PC-9 (cell line): ENCODE results near the gene RNF186. TPM values are rescaled to one million over a fixed set of nuclear protein-coding genes. Genes with fewer than 3 reads are reported as not detected.

Experiments
- BruUV-seq: library from RNA; stranded (reverse); fragments of 400-500 nt; replicated peaks from 2 replicates; lab custom pipeline; 2021; lab: Mats Ljungman, UMichigan
- CTCF ChIA-PET: fragments of 300-600 bp; sonication (Branson Sonifier 250); formaldehyde crosslinking; loops from one replicate; lab custom pipeline; 2022; ENCODE audit warnings: antibody characterized with exemption; lab: Charles Lee
- POLR2A ChIA-PET: fragments of 300-600 bp; sonication (Branson Sonifier 250); formaldehyde crosslinking; loops from one replicate; lab custom pipeline; 2022; ENCODE audit warnings: antibody characterized with exemption; ENCODE audit not compliant: unreplicated experiment; lab: Charles Lee
- DNase-seq, 2 experiments: peaks; one replicate each; pipeline versions ENCODE4 v3.0.0 to v3.0.0-alpha.2; 2015 to 2022; ENCODE audit warnings: mixed read lengths in 1 of 2
- H2AFZ ChIP-seq: fragments of 200-600 bp; sonication (generic); 2 replicates; pipeline ENCODE4 v1.8.1; 2017; ENCODE audit warnings: antibody characterized with exemption
- H3F3A ChIP-seq: fragments of 200-600 bp; sonication (generic); 2 replicates; pipeline ENCODE4 v1.8.1; 2017; ENCODE audit warnings: antibody characterized with exemption, mild to moderate bottlenecking, low read depth; ENCODE audit not compliant: insufficient read depth
- H3K27ac ChIP-seq: fragments of 200-600 bp; sonication (generic); 2 replicates; pipeline ENCODE4 v1.6.1; 2016; ENCODE audit warnings: mixed run types
- H3K27me3 ChIP-seq: fragments of 200-600 bp; sonication (generic); 2 replicates; pipeline ENCODE4 v1.6.1; 2016; ENCODE audit warnings: low read depth, mixed run types; ENCODE audit not compliant: insufficient read depth
- H3K36me3 ChIP-seq: fragments of 200-600 bp; sonication (generic); 2 replicates; pipeline ENCODE4 v1.6.1; 2016; ENCODE audit warnings: low read depth, mixed run types
- H3K4me1 ChIP-seq: fragments of 200-600 bp; sonication (generic); replicated peaks from 2 replicates; pipeline ENCODE4 v1.6.1; 2016; ENCODE audit warnings: mixed run types; ENCODE audit not compliant: insufficient read depth
- H3K4me2 ChIP-seq: fragments of 200-600 bp; sonication (generic); 2 replicates; pipeline ENCODE4 v1.6.1; 2017; ENCODE audit warnings: mixed run types
- H3K4me3 ChIP-seq: fragments of 200-600 bp; sonication (generic); 2 replicates; pipeline ENCODE4 v1.6.1; 2016; ENCODE audit warnings: mixed run types
- H3K79me2 ChIP-seq: fragments of 200-600 bp; sonication (generic); 2 replicates; pipeline ENCODE4 v1.6.1; 2017; ENCODE audit warnings: low read depth, mixed run types
- H3K9me2 ChIP-seq: fragments of 200-600 bp; sonication (generic); 2 replicates; pipeline ENCODE4 v1.8.1; 2017; ENCODE audit warnings: mild to moderate bottlenecking; ENCODE audit not compliant: insufficient read depth
- H3K9me3 ChIP-seq: fragments of 200-600 bp; sonication (generic); 2 replicates; pipeline ENCODE4 v1.8.1; 2016; ENCODE audit warnings: low read depth; ENCODE audit not compliant: insufficient read depth
- H4K20me1 ChIP-seq: fragments of 200-600 bp; sonication (generic); 2 replicates; pipeline ENCODE4 v1.8.1; 2017; ENCODE audit not compliant: insufficient read depth
- EZH2 ChIP-seq: fragments of 200-600 bp; sonication (generic); IDR thresholded peaks from 2 replicates; pipeline ENCODE4 v1.8.0; 2017; ENCODE audit warnings: antibody characterized with exemption, low read depth
- intact Hi-C: fragments of 100-400 bp; cut with micrococcal nuclease; formaldehyde crosslinking; loops from one replicate; pipeline ENCODE4 v1.10.0; 2022; ENCODE audit not compliant: unreplicated experiment
- total RNA-seq: library from RNA; stranded (reverse); gene quantifications from 2 replicates; pipeline ENCODE4 v1.2.3, GENCODE V29; 2021
- TF ChIP-seq, protein P1 (sequence below): fragments of 200-600 bp; sonication (generic); conservative IDR thresholded peaks from 2 replicates; pipeline ENCODE4 v1.6.1; 2017; ENCODE audit warnings: mixed run types, antibody characterized with exemption, mild to moderate bottlenecking, moderate library complexity

The RNF186 gene
- total RNA-seq, 1 experiment from 2014 or later = not detected

DNA sequence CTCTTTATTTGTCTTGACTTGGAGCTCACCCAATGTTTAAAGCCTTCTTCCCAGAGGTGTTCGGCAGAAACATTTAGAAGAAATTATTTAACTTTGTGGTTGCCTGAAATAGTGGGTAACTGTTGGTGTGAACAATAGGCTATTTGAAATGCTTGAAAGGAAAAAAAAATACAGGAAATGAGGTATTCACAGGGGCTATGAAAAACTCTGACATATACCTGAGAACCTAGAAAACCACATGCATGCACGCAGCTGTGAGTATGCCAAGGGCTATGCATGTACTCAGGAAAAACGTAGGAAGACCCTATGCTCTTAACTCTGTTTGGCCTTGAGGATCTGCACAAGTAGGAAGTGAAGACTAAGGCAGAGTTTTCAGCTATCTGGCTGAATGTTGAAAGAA lies 16.4 kb upstream of the RNF186 start:
- TF ChIP-seq, protein P1, sequence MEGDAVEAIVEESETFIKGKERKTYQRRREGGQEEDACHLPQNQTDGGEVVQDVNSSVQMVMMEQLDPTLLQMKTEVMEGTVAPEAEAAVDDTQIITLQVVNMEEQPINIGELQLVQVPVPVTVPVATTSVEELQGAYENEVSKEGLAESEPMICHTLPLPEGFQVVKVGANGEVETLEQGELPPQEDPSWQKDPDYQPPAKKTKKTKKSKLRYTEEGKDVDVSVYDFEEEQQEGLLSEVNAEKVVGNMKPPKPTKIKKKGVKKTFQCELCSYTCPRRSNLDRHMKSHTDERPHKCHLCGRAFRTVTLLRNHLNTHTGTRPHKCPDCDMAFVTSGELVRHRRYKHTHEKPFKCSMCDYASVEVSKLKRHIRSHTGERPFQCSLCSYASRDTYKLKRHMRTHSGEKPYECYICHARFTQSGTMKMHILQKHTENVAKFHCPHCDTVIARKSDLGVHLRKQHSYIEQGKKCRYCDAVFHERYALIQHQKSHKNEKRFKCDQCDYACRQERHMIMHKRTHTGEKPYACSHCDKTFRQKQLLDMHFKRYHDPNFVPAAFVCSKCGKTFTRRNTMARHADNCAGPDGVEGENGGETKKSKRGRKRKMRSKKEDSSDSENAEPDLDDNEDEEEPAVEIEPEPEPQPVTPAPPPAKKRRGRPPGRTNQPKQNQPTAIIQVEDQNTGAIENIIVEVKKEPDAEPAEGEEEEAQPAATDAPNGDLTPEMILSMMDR = no peak
- no peak for TF ChIP-seq EZH2
- Histone ChIP-seq H3F3A (no peaks in the 10 kb centered on the region), H3K4me2 (no peak overlapping the region), H3K9me3 (no peaks in the 10 kb centered on the region), H3K9me2 (no peaks in the 10 kb centered on the region; the same call in 1 of the 2 replicates), H3K27me3 (no peaks in the 10 kb centered on the region), H4K20me1 (no peaks in the 10 kb centered on the region), H3K79me2 (no peaks in the 10 kb centered on the region), H3K36me3 (no peaks in the 10 kb centered on the region), H2AFZ (no peak overlapping the region), H3K4me3 (no peak overlapping the region), H3K4me1 (no peaks in the 10 kb centered on the region), H3K27ac (no peak overlapping the region)
- POLR2A ChIA-PET = no interaction called here
- CTCF ChIA-PET = interaction anchor here (0.7 kb wide), 1 partner anchor 439 kb away, joined by 3 read pairs; no protein-coding TSS in a partner anchor
- no TSS peak for BruUV-seq
- no peak for DNase-seq
- intact Hi-C loops = no loop called here

DNA sequence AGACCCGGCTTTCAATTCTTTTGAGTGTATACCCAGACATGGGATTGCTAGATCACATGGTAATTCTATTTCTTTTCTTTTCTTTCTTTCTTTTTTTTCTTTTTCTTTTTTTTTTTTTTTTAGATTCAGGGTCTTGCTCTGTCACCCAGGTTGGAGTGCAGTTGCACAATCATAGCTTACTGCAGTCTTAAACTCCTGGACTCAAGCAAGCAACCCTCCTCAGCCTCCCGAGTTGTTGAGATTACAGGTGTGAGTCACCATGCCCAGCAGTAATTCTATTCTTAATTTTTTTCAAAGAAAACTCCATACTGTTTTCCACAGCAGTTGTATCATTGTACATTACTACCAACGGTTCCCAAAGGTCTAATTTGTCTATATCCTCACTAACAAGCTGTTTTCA lies 13.5 kb upstream of the RNF186 start:
- DNase-seq = no peak
- no peaks in the 10 kb centered on the region for H3K4me1 ChIP-seq
- POLR2A ChIA-PET = no interaction called here
- TF ChIP-seq, protein P1 = no peak
- TF ChIP-seq EZH2 = no peak
- CTCF ChIA-PET = no interaction called here
- H3K4me2 ChIP-seq = no peak overlapping the region
- no peak overlapping the region for H3K4me3 ChIP-seq
- no peaks in the 10 kb centered on the region for H3K36me3 ChIP-seq
- no peaks in the 10 kb centered on the region for H3K79me2 ChIP-seq
- no peaks in the 10 kb centered on the region for H3F3A ChIP-seq
- no peaks in the 10 kb centered on the region; the same call in 1 of the 2 replicates for H3K9me2 ChIP-seq
- no peaks in the 10 kb centered on the region for H3K9me3 ChIP-seq
- H2AFZ ChIP-seq = no peak overlapping the region
- no TSS peak for BruUV-seq
- no peak overlapping the region for H3K27ac ChIP-seq
- intact Hi-C loops = no loop called here
- H4K20me1 ChIP-seq = no peaks in the 10 kb centered on the region
- no peaks in the 10 kb centered on the region for H3K27me3 ChIP-seq

GRCh38 chr1:19825298-19825697 lies 10.2 kb upstream of the RNF186 start:
- no peaks in the 10 kb centered on the region for H3K9me3 ChIP-seq
- ChIA-PET POLR2A (no interaction called here), CTCF (no interaction called here)
- H3K27me3 ChIP-seq = no peaks in the 10 kb centered on the region
- no peaks in the 10 kb centered on the region; the same call in 1 of the 2 replicates for H3K9me2 ChIP-seq
- H3K27ac ChIP-seq = no peak overlapping the region
- no peaks in the 10 kb centered on the region for H3K36me3 ChIP-seq
- H3K4me3 ChIP-seq = no peak overlapping the region
- H3F3A ChIP-seq = no peaks in the 10 kb centered on the region
- no peak overlapping the region for H3K4me2 ChIP-seq
- no peak overlapping the region for H2AFZ ChIP-seq
- H3K4me1 ChIP-seq = no peaks in the 10 kb centered on the region
- no peak for TF ChIP-seq EZH2
- TF ChIP-seq, protein P1 = no peak
- H4K20me1 ChIP-seq = no peaks in the 10 kb centered on the region
- intact Hi-C loops = no loop called here
- no peaks in the 10 kb centered on the region for H3K79me2 ChIP-seq
- no peak for DNase-seq
- no TSS peak for BruUV-seq
